H9 (cell line): Measurements from ENCODE around the gene PFN3. TPM values are rescaled to one million over a fixed set of nuclear protein-coding genes. Genes with fewer than 3 reads are reported as not detected.

Source experiments
- DNase-seq: peaks from one replicate; pipeline ENCODE4 v3.0.0-alpha.2; 2017
- H2AFZ ChIP-seq: one replicate; pipeline ENCODE4 v1.6.1; 2013; ENCODE audit warnings: mild to moderate bottlenecking, low read length, control low read depth, moderate library complexity
- H2AK5ac ChIP-seq: 2 replicates; pipeline ENCODE4 v1.6.1; 2013; ENCODE audit warnings: low read length, control low read depth, mixed read lengths; ENCODE audit not compliant: insufficient read length
- H2BK120ac ChIP-seq: one replicate; pipeline ENCODE4 v1.6.1; 2013; ENCODE audit warnings: low read depth, mild to moderate bottlenecking, low read length, control low read depth, inconsistent platforms; ENCODE audit not compliant: poor library complexity, severe bottlenecking
- H2BK12ac ChIP-seq: 2 replicates; pipeline ENCODE4 v1.6.1; 2013; ENCODE audit warnings: low read length, control low read depth, mixed read lengths, low read depth; ENCODE audit not compliant: insufficient read length
- H2BK15ac ChIP-seq: 2 replicates; pipeline ENCODE4 v1.6.1; 2013; ENCODE audit warnings: low read depth, low read length, control low read depth
- H2BK20ac ChIP-seq: one replicate; pipeline ENCODE4 v1.6.1; 2013; ENCODE audit warnings: low read depth, mild to moderate bottlenecking, low read length, control low read depth, inconsistent platforms; ENCODE audit not compliant: poor library complexity, severe bottlenecking
- H2BK5ac ChIP-seq: 2 replicates; pipeline ENCODE4 v1.6.1; 2013; ENCODE audit warnings: low read length, control low read depth, mixed read lengths; ENCODE audit not compliant: insufficient read length
- H3K14ac ChIP-seq: 2 replicates; pipeline ENCODE4 v1.6.1; 2013; ENCODE audit warnings: low read length, control low read depth; ENCODE audit not compliant: insufficient read depth
- H3K18ac ChIP-seq: 2 replicates; pipeline ENCODE4 v1.6.1; 2013; ENCODE audit warnings: low read depth, mild to moderate bottlenecking, mixed read lengths, low read length, control low read depth; ENCODE audit not compliant: insufficient read length
- H3K23ac ChIP-seq: 2 replicates; pipeline ENCODE4 v1.6.1; 2013; ENCODE audit warnings: low read length, control low read depth, mixed read lengths, low read depth; ENCODE audit not compliant: insufficient read length
- H3K23me2 ChIP-seq: 2 replicates; pipeline ENCODE4 v1.6.1; 2013; ENCODE audit warnings: low read depth, mild to moderate bottlenecking, mixed read lengths, low read length, control low read depth; ENCODE audit not compliant: insufficient read length, poor library complexity, severe bottlenecking
- H3K27ac ChIP-seq: 2 replicates; pipeline ENCODE4 v1.5.1; 2013; ENCODE audit warnings: low read length, control low read depth, mixed read lengths, low read depth; ENCODE audit not compliant: insufficient read length
- H3K27me3 ChIP-seq: 2 replicates; pipeline ENCODE4 v1.6.1; 2013; ENCODE audit warnings: low read length, control low read depth, inconsistent platforms; ENCODE audit not compliant: insufficient read depth
- H3K4ac ChIP-seq: 2 replicates; pipeline ENCODE4 v1.6.1; 2013; ENCODE audit warnings: low read depth, mild to moderate bottlenecking, control low read depth, inconsistent platforms, low read length, moderate library complexity
- H3K4me1 ChIP-seq: 2 replicates; pipeline ENCODE4 v1.6.1; 2013; ENCODE audit warnings: low read length, control low read depth, inconsistent platforms; ENCODE audit not compliant: insufficient read depth
- H3K4me2 ChIP-seq: 2 replicates; pipeline ENCODE4 v1.6.1; 2013; ENCODE audit warnings: low read length, control low read depth, mixed read lengths; ENCODE audit not compliant: insufficient read length, insufficient read depth
- H3K56ac ChIP-seq: 2 replicates; pipeline ENCODE4 v1.6.1; 2013; ENCODE audit warnings: low read depth, mild to moderate bottlenecking, mixed read lengths, low read length, control low read depth; ENCODE audit not compliant: insufficient read length
- H3K79me1 ChIP-seq: 2 replicates; pipeline ENCODE4 v1.6.1; 2013; ENCODE audit warnings: low read depth, mild to moderate bottlenecking, moderate library complexity, low read length, control low read depth, inconsistent platforms; ENCODE audit not compliant: insufficient read depth, poor library complexity, severe bottlenecking
- H3K79me2 ChIP-seq: 2 replicates; pipeline ENCODE4 v1.6.1; 2013; ENCODE audit warnings: low read length, control low read depth, inconsistent platforms; ENCODE audit not compliant: insufficient read depth
- H3K9ac ChIP-seq: 2 replicates; pipeline ENCODE4 v1.6.1; 2013; ENCODE audit warnings: low read length, control low read depth, mixed read lengths; ENCODE audit not compliant: insufficient read length; ENCODE audit errors: extremely low read depth
- H3K9me3 ChIP-seq: one replicate; pipeline ENCODE4 v1.6.1; 2013; ENCODE audit warnings: low read depth, low read length, inconsistent platforms; ENCODE audit not compliant: control insufficient read depth
- H3T11ph ChIP-seq: one replicate; pipeline ENCODE4 v1.6.1; 2013; ENCODE audit warnings: mild to moderate bottlenecking, low read length, control low read depth, inconsistent platforms
- H4K20me1 ChIP-seq: one replicate; pipeline ENCODE4 v1.6.1; 2013; ENCODE audit not compliant: control insufficient read depth, insufficient read length, insufficient read depth
- H4K5ac ChIP-seq: 2 replicates; pipeline ENCODE4 v1.6.1; 2013; ENCODE audit warnings: low read depth, mild to moderate bottlenecking, mixed read lengths, low read length, control low read depth; ENCODE audit not compliant: insufficient read length
- H4K8ac ChIP-seq: replicated peaks from 2 replicates; pipeline ENCODE4 v1.6.1; 2013; ENCODE audit warnings: low read length, control low read depth, mixed read lengths, low read depth; ENCODE audit not compliant: insufficient read length
- H4K91ac ChIP-seq: 2 replicates; pipeline ENCODE4 v1.6.1; 2013; ENCODE audit warnings: low read depth, mild to moderate bottlenecking, moderate library complexity, mixed read lengths, low read length, control low read depth; ENCODE audit not compliant: insufficient read length
- H3K27ac Mint-ChIP-seq, 3 experiments: 2 replicates in 2 of 3; 3 replicates in 1 of 3; pipeline ENCODE4 v1.8.0; 2020 to 2021; ENCODE audit warnings: mixed read lengths in 3 of 3, mild to moderate bottlenecking in 1 of 3, moderate library complexity in 1 of 3
- H3K27me3 Mint-ChIP-seq: 2 replicates; pipeline ENCODE4 v1.8.0; 2021; ENCODE audit warnings: low read depth, mild to moderate bottlenecking, moderate library complexity, mixed read lengths
- H3K36me3 Mint-ChIP-seq, 3 experiments: 2 replicates in 2 of 3; 3 replicates in 1 of 3; pipeline ENCODE4 v1.8.0; 2020 to 2021; ENCODE audit warnings: low read depth in 3 of 3, mixed read lengths in 3 of 3; ENCODE audit not compliant: insufficient read depth in 1 of 3
- H3K4me1 Mint-ChIP-seq, 2 experiments: 2 replicates each; pipeline ENCODE4 v1.8.0; 2020; ENCODE audit warnings: mixed read lengths in 2 of 2
- H3K4me3 Mint-ChIP-seq, 2 experiments: 2 replicates in 1 of 2; 3 replicates in 1 of 2; pipeline ENCODE4 v1.8.0; 2020 to 2021; ENCODE audit warnings: mild to moderate bottlenecking in 2 of 2, mixed read lengths in 2 of 2, moderate library complexity in 1 of 2
- H3K9me3 Mint-ChIP-seq, 2 experiments: 2 replicates in 1 of 2; 3 replicates in 1 of 2; pipeline ENCODE4 v1.8.0; 2020; ENCODE audit warnings: mild to moderate bottlenecking in 2 of 2, mixed read lengths in 2 of 2, moderate library complexity in 1 of 2
- WGBS: extraction: QIAGEN DNeasy Blood & Tissue Kit; methylation state at CpG from one replicate; pipeline ENCODE4 v1.1.7; 2013; ENCODE audit warnings: missing lambda C conversion rate, low lambda C conversion rate, mixed read lengths; ENCODE audit not compliant: insufficient read length; ENCODE audit errors: extremely low coverage; 5-methylcytosine and 5-hydroxymethylcytosine counted together
- total RNA-seq: library from RNA; stranded (reverse); gene quantifications from 2 replicates; pipeline ENCODE4 v1.2.1, GENCODE V29; 2021
- TF ChIP-seq, protein P1 (sequence below): fragments of 200-600 bp; sonication (generic); conservative IDR thresholded peaks from 3 replicates; pipeline ENCODE4 v1.8.0; 2021; ENCODE audit warnings: antibody characterized with exemption, mild to moderate bottlenecking

The PFN3 gene
- total RNA-seq, 1 experiment from 2014 or later: not detected

DNA sequence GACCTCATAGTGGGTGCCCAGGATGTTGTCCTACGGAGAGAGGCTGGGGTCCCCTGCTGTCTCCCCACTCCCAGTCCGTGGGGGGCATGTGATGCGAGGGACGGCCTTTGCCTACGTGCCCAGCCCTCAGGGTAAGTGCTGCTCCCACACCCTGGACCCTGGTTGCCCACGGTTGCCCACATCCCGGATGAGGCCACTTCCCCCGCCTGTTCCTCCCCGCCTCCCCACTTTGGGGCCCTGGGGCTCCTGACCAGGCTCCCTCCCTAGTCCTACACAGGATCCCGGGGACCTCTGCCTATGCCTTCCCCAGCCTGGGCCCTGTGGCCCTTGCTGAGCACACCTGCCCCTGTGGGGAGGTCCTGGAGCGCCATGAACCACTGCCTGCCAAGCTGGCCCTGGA, 14.7 kb downstream of the PFN3 start:
- H3K27ac Mint-ChIP-seq: no peak overlapping the region
- Histone ChIP-seq H2AK5ac (no peak overlapping the region), H3K18ac (no peak overlapping the region), H4K91ac (no peak overlapping the region), H4K8ac (no peak overlapping the region), H3K27me3 (no peaks in the 10 kb centered on the region; the same call in 1 of the 2 replicates), H2BK120ac (no peak overlapping the region), H3T11ph (no peak overlapping the region), H4K20me1 (no peaks in the 10 kb centered on the region), H3K56ac (no peak overlapping the region), H3K79me1 (no peaks in the 10 kb centered on the region), H3K9ac (no peak overlapping the region), H2BK20ac (no peak overlapping the region), H3K4me1 (no peaks in the 10 kb centered on the region), H4K5ac (no peak overlapping the region), H3K23ac (no peak overlapping the region), H3K4ac (no peak overlapping the region), H3K27ac (no peak overlapping the region), H2AFZ (no peak overlapping the region), H2BK12ac (no peak overlapping the region), H2BK15ac (no peak overlapping the region), H3K9me3 (no peaks in the 10 kb centered on the region), H3K23me2 (no peaks in the 10 kb centered on the region), H2BK5ac (no peak overlapping the region), H3K79me2 (no peaks in the 10 kb centered on the region), H3K14ac (no peak overlapping the region), H3K4me2 (no peak overlapping the region)
- no peak overlapping the region for H3K4me3 Mint-ChIP-seq
- peaks cover 28 to 32% of the 10 kb centered on the region in 2 experiments for H3K4me1 Mint-ChIP-seq
- peaks cover 74% of the 10 kb centered on the region for H3K27me3 Mint-ChIP-seq
- H3K9me3 Mint-ChIP-seq: no peaks in the 10 kb centered on the region; a peak in 1 of 5 replicates
- no CpG with 5 or more reads among the region's 11 CpGs for WGBS
- TF ChIP-seq, protein P1, sequence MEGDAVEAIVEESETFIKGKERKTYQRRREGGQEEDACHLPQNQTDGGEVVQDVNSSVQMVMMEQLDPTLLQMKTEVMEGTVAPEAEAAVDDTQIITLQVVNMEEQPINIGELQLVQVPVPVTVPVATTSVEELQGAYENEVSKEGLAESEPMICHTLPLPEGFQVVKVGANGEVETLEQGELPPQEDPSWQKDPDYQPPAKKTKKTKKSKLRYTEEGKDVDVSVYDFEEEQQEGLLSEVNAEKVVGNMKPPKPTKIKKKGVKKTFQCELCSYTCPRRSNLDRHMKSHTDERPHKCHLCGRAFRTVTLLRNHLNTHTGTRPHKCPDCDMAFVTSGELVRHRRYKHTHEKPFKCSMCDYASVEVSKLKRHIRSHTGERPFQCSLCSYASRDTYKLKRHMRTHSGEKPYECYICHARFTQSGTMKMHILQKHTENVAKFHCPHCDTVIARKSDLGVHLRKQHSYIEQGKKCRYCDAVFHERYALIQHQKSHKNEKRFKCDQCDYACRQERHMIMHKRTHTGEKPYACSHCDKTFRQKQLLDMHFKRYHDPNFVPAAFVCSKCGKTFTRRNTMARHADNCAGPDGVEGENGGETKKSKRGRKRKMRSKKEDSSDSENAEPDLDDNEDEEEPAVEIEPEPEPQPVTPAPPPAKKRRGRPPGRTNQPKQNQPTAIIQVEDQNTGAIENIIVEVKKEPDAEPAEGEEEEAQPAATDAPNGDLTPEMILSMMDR: no peak
- DNase-seq: no peak
- no peaks in the 10 kb centered on the region for H3K36me3 Mint-ChIP-seq
